ENCODE measurements around the gene MDGA2.
"Not testable (repeated sequence)": the region's sequence is repeated elsewhere in the genome, so short reads cannot be mapped to it uniquely, and the experiment has no call there.

MDGA2 gene

DNA sequence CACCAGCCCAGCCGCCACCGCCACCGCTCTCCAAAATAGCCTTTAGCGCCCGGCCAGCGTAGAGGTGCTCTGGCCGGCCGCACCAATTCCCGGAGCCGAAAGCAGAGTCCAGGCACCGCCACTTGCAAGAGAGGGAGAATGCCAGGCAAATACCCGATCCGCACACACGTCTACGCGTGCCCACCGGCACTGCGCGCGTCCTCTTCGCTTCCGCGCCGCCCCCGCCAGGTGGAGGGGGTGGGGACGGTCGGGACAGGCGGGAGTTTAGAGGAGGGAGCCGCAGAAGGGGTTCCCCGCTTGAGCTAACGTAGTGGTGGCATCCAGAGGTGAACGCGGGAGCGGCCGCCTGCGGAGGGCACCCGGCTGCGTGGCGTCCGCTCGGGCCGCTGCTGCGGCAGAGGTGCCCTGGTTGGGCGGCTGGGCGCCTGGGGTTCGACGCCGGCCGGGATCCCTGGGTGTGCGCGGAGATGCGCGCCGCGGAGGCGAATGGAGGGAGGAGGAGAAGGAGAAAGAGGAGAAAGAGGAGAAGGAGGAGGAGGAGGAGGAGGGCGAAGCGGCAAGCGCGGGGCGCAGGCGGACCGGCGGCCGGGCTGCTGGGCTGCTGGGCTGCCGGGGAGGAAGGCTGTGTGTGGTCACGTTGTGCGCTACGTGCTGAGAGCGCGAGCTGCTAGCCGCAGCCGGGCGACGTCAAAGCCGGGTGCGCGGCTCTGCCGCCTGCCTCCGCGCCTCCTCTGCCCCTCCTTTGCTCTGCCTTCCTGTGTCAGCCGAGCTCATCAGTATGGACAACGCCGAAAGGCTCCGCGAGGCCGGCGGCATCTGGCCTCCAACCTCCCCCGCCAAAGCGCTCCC is at the start of gene MDGA2:
Gene MDGA2, minus strand, starts transcription at position 140 of the 849 bp plus-strand sequence.
- DNase-seq = no peak

DNA sequence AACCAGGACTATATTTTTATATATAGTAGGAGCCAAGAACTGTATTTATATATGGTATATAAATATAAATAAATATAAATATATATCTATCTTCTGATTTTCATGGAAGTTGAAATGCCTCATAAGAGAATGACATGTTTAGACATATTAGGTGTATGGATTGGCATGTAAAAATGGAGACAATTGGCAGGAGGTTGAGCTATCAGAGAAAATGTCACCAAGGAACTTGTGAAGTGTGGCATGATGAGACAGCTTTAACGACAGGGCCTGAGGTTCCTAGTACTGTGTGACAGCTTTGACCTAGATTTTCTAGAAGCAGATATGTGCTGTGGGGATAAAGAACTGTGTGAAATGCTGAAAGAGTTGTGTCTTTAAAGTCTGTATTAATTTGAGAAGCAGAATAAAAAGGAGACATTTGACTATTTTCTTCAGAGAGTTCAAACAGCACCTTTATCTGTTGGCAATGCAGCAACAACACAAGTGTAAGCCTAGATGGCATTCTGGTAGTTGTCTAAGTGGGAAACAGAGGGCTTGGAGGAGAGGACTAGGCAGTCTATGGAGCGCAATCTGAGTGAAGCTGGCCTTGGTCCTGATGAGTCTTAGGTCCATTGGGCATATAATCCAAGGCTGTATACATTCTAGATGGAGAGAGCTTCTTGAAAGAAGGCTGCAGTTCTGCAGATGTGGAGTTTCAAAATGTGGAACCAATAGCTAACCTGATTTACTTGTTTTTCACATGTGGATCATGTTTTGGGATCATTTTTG is 47.7 kb upstream of the MDGA2 start:
- DNase-seq = no peak

DNA sequence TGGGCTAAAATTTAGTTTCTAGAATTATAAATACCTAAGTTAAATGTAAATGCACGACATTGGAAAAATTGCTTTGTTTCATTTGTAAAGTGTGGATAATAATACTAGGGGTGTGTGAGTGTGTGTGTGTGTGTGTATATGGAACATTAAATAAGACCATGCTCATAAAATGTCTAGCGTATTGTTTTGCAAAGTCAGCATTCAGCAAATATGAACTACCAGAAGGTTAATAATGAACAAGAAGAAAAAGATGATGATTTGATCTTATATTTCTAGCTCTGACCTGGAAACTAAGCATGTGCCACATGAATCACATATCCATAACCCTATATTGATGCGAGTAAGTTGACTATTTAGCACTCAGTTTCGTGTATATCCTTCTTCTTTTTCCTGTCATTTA is 44.9 kb upstream of the MDGA2 start:
- DNase-seq = no peak

DNA sequence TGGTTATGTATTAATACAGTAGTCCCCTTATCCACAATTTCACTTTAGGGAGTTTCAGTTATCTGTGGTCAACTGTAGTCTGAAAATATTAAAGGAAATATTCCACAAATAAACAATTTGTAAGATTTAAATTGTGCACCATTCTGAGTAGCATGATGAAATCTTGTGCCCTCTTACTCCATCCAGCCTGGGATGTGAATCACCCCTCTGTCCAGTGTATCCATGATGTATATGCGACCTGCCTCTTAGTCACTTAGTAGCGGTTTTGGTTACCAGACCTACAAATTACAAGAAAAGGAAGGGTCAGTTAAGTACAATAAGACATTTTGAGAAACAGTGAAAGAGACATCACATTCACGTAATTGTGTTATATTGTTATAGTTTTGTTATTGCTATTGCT is 39.9 kb upstream of the MDGA2 start:
- DNase-seq = no peak

DNA sequence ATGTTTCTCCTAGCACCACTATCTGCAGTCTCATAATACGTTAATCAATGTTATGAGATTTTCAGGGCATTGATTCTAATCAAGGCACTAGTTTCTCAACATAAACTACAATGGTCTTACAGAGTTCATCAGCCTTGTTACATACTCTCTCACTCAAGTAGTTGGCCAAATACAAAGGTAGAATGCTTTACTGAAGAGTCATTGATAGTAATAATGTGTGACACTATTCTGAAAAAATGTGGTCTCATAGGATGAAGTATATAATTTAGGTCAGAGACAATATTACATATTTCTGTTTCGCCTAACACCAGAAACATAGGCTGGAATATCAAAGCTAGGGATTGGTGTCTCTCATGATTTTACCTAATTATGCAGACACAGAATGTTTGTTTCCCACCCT is 35.2 kb upstream of the MDGA2 start:
- DNase-seq = no peak

DNA sequence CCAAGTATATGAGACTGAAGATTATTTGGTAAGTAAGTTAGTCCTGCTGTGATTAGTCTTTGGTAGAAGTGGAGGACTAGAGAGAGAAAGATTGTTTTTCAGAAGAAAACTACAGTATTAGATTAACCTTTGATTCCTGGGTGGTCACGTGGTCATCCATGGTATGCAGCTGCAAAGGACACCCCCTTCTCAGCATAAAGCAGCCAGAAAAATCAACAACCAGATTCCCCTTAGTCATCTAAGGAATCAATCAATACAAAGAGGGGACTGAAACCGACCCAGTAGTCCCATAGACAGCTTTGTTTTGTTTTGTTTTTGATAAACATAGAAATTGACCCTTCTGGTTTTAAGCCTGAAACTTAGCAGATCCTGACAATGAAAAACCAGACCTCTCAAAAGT is 30.3 kb upstream of the MDGA2 start:
- no peak for DNase-seq

DNA sequence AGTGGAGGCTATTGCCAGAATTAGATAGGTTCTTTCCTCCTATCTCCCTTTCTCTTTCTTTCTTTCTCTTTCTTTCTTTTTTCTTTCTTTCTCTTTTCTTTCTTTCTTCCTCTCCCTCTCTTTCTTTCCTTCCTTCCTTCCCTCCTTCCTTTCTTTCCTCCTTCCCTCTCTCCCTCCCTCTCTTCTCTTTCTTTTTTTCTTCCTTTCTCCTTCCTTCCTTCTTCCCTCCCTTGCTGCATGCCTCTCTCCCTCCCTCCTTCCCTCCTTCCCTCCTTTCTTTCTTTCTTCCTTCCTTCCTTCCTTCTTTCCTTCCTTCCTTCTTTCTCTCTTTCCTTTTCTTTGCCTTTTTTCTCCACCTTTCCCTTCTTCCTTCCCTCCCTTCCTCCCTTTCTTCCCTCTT is 16.4 kb upstream of the MDGA2 start:
- no peak for DNase-seq

DNA sequence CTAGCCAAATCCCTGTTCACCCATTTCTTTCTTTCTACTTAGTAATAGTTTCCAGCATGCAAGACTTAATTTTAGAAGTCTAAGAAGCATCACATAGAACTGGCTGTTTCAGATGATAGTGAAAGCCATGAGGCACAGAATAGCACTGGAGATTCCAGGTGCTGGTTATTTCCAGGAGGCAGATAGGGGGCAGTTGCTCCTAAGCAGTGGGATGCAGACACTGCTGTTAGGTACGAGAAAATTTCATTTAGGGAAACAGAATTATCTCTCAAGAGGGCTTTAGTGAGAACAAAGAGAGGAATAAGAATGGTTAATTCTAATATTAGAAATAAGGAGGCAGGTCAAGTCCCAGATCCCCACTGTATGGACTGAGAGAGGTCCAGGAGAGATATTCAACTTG is 3.6 kb upstream of the MDGA2 start:
- DNase-seq = no peak

DNA sequence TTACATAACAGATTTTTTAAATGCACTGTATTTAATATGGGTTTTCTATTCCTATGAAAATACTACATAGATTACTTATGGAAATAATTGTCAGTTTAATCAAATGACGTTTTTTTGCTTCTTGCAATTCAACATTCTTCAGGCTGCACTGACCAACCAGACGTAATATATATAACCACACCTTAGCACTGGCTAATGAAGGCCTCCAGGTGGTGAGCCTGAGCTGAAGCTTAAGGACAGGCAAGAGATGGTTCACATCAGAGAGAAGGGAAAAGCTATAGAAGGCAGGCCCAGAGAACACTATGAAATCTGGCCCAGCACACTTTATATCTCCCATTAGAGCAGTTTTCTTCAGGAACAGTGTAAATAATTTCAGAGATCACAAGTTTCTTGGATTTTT is 2.8 kb upstream of the MDGA2 start:
- no peak for DNase-seq

DNA sequence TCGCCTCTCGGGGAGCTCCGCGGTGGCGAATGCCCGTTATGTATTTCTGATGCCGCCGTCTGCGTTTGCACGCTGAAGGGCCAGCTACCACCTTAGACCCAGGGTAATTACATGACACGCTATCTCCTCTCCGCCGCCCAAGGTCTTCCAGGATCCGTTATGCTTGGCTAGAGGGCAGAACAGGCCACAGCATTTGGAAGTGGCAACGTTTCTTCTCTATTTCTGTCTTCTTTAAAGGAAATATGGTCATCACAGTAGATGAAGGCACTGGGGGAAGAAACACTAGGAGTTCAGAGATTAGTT is 861 bp upstream of the MDGA2 start:
- DNase-seq = no peak

DNA sequence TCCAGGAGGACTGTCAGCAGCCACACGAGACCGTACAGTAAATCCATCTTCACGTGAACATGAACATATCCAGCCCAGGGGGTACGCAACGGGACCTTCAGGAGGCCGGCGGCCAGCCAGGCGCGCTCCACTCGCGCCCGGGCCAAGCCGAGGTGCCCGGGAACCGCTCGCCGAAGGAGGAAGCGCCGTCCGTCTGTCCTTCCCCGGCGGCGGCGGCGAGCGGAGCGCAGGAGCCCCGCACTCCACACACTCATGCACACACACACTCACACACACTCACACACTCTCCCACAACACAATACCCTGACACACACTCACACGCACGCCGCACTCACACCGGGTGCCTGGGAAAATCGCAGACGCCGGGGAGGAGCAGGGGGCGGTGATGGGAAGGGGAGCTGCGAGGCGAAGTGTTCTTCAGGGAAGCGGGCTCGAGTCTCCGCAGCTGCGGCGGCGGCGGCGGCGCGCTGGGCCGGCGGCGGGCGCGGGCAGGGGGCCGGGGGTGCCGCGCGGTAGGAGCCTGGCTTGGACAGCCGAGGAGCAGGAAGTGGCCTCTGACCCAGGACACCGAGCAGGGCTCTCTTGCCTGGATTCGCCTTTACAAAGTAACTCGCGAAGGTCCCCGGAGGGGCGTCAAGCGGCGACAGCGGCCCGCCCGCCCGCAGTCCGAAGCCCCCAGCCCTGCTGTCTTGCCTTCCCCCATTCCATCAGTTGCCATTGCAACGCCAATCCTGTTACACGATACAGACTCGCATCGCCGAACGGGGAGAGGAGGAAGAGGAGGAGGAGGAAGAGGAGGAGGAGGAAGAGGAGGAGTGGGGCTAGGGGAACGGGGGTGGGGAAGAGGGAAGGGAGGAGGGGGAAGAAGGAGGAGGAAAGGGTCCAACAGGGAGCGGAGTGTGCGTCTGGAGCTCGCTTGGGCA is 601 bp downstream of the MDGA2 start:
- DNase-seq = no peak

DNA sequence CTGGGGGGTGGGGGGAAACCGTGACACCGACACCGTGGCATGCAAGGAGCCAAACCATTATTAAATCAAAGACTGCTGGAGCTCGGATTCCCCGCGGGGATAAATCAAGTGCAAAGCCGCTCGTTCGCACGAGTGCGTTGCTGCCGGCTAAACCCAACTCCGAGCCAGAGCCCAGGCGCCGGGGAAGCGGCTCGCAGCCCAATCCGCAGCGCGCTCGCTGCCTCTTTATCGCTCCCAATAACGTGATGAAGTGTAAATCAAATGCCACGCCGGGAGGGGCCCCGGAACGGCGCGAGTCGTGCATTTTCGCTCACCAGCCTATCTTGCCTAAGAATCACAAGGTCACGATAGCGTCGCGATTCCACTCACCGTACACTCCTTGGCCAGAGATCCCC is 1.3 kb downstream of the MDGA2 start:
- DNase-seq = no peak

DNA sequence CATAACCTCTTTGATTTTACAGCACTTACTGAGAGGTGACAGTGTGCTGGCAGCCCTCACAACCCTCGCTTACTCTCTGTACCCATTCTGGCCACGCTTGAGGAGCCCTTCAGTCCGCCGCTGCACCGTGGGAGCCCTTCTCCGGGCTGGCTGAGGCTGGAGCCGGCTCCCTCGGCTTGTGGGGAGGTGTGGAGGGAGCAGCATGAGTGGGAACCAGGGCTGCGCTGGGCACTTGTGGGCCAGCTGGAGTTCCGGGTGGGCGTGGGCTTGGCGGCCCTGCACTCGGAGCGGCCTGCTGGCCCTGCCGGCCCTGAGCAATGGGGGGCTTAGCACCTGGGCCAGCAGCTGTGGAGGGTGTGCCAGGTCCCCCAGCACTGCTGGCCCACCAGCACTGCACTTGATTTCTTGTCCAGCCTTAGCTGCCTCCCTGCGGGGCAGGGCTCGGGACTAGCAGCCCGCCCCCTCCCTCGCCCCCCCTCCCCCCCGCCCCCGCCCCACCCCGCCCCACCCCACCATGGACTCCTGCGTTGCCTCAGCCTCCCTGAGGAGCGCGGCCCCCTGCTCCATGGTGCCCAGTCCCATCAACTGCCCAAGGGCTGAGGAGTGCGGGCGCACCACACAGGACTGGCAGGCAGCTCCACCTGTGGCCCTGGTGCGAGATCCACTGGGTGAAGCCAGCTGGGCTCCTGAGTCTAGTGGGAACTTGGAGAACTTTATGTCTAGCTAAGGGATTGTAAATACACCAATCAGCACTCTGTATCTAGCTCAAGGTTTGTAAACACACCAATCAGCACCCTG is 9.9 kb downstream of the MDGA2 start:
- DNase-seq = no peak

DNA sequence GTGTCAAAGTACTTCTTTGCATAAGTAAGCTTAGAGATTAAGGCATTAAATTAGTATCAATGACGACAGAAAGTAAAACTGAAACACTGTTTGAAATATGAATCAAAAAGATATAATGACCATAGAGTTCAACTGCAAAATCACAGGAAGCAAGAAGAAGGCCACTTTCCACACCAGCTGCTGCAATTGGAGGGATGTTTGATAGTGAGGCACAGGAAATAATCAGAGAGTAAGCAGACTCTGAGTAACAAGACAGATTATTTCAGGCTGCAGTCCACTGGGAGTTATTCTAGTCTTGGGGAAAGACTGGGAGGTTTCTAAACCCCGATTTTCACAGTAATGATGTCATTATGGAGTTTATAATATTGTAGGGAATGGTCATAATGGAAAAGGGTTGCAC is 12.9 kb downstream of the MDGA2 start:
- DNase-seq = no peak

DNA sequence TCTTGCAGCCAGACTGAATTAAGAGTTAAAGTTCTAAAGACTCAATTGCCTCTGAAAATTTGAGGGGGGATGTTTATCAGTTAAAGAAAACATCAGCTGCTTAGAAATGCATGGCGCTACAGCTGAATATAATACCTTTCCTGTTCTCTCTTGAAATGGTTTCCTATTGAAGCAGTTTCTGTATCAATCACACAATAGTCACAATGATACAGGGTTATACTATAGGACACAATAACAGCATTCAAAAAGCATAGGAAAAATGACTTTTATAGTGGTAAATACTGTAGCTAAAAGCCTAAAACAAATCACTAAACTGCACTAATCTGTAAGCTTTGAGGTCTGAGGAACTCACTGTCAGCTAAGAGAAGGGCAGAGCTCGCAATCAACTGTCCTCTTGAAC is 15.2 kb downstream of the MDGA2 start:
- DNase-seq = no peak

DNA sequence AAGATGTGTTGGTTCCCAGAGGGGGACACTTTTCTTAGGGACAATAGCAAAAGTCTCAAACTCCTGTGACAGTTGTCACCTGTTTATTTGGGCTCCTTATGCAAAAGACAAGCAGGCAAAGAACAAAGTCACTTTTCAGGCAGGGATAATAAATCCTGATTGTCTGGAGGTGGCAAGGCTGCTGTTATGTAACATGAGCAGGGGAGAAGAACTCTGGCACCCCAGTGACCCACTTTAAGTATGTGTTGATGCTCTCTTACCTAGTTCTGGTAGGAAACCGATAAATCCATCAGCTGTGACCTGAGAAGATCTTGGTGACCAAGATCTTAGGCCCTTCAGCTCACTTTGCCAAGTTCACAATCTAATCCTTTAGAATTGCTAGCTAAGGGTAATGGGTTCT is 17.4 kb downstream of the MDGA2 start:
- DNase-seq = no peak

DNA sequence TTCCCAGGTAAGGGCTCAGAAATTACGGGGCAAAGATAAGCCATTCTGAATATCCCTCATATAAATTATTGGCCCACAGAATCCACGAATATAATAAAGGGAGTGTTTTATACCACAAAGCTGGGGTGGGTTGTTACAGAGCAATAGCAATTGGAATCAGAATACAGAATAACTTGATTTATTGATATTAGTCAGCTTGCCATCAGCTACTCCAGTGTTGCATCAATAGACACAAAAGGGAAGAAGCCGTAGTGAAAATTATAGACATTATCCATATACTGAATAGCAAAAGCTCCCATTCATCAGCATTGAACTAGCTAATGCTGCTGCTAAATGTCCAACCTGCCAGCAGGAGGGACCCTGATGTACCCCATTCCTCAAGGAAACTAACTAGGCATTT is 18.3 kb downstream of the MDGA2 start:
- DNase-seq = no peak

DNA sequence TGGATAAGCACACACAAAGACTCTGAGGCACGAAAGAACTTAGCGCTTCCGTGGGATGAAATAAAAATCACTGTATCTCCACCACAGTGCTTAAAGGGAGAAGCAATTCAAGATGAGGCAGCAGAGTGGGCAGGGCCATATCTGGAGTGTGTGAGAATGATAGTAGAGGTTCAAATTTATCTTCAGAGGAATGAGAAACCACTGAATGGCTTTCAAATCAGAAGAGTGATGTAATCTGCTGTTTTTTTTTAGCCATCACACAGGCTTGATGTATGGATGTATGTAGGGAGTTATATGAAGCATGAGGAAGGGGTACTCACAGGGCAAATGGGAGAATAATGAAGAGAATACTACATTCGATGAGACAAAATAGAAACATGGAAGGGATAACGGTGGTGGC is 24.1 kb downstream of the MDGA2 start:
- no peak for DNase-seq

DNA sequence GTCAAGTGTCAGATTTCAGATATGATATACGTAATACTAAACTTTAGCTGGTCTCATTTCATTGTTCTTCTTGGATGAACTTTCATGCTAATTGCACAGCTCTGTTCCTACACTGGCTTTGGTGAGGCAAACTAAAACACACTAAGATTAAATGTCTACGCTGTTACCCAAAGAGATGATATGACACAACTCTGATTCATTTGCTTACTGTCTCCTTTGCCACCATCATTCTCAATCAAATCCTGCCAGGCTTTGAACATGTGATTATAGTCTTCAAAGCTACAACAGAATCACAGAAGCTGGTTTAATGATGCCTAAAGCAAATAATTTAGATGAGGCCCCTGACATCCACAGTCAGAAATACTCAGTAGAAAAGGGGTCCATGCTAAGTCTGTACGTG is 37.7 kb downstream of the MDGA2 start:
- no peak for DNase-seq

DNA sequence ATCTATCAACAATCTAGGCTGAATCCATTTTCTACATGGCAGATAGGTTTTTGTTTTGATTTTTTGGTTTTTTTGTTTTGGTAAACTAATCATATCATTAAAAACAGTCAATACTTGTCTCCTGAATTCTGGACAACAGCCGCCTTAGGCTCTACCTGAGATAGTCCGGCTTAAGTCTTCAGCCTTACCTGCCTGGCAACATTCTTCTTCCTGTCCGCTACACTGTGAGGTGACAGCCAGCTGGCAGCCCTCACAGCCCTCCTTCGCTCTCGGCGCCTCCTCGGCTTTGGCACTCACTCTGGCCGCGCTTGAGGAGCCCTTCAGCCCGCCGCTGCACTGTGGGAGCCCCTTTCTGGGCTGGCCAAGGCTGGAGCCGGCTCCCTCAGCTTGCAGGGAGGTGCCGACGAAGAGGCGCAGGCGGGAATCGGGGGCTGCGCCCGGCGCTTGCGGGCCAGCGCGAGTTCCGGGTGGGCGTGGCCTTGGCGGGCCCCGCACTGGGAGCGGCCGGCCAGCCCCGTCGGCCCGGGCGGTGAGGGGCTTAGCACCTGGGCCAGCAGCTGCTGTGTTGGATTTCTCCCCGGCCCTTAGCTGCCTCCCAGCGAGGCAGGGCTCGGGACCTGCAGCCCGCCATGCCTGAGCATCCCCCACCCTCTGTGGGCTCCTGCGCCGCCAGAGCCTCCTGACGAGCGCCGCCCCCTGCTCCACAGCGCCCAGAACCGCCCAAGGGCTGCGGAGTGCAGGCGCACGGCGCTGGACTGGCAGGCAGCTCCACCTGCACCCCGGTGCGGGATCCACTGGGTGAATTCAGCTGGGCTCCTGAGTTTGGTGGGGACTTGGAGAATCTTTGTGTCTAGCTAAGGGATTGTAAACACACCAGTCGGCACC is 49.0 kb downstream of the MDGA2 start:
- DNase-seq = peak; percentile 67

DNA sequence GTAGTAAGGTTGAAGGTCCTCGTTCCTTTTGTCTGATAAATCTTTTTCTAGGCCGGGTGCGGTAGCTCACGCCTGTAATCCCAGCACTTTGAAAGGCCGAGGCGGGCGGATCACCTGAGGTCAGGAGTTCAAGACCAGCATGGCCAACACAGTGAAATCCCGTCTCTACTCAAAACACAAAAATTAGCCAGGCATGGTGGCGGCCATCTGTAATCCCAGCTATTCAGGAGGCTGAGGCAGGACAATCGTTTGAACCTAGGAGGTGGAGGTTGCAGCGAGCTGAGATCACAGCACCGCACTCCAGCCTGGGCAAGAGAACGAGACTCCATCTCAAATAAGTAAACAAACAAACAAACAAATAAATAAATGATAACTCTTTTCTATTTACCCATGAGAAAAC is 51.3 kb downstream of the MDGA2 start:
- DNase-seq = not testable (repeated sequence)

DNA sequence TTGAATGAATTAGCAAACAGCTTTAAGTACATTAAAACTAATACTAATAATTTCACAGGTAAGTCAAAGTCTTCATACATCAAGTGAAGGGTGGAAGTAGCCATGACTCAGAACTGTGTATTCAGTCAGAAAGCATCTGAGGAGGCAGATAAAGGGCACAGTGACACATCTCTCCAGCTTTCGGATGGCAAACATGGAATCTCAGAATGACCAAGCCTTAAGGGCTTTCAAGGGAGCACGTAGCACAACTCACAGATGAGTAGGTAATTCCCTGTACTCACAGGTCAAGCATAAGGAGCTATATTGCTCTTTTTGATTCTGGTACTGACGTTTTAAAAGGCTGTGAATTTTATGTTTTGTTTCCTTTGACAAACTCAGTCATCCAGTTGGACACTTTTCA is 56.0 kb downstream of the MDGA2 start:
- no peak for DNase-seq

Data from NCI-H774 (cell line).